GM12892 (cell line): Measurements from ENCODE around the gene TRIM22.
"Not testable (repeated sequence)": the region's sequence is repeated elsewhere in the genome, so short reads cannot be mapped to it uniquely, and the experiment has no call there.

Experiments used
- DNase-seq: peaks from one replicate; pipeline ENCODE4 v3.0.0; 2011; ENCODE audit not compliant: insufficient read length
- FAIRE-seq: peaks from 2 replicates; lab custom pipeline; 2011; peaks lifted over from hg19 to GRCh38; lab: Jason Lieb, UNC
- POLR2A ChIP-seq: IDR thresholded peaks from 2 replicates; pipeline ENCODE4 v1.6.1; 2011; ENCODE audit warnings: low read depth, low read length, control low read depth
- POLR2AphosphoS5 ChIP-seq: IDR thresholded peaks from 2 replicates; pipeline ENCODE4 v1.6.1; 2011; ENCODE audit warnings: low read depth, low read length, control low read depth
- TAF1 ChIP-seq: IDR thresholded peaks from 2 replicates; pipeline ENCODE4 v1.6.1; 2011; ENCODE audit warnings: low read depth, mild to moderate bottlenecking, control low read depth, low read length, borderline replicate concordance

TRIM22 gene

GRCh38 chr11:5695580-5695979 is 6.0 kb downstream of the TRIM22 start:
- DNase-seq (no peak), FAIRE-seq (no peak)
- no peak for TF ChIP-seq TAF1
- no peak for TF ChIP-seq POLR2AphosphoS5
- no peak for TF ChIP-seq POLR2A

- FAIRE-seq, result peak; percentile 63
- TF ChIP-seq POLR2A, result no peak
- DNase-seq, result no peak
Observed at GRCh38 chr11:5696210-5696609, 6.6 kb downstream of the TRIM22 start.

- no peak for TF ChIP-seq POLR2AphosphoS5
- no peak for TF ChIP-seq POLR2A
- TF ChIP-seq TAF1, result no peak
- FAIRE-seq (no peak), DNase-seq (no peak)
Observed at GRCh38 chr11:5698281-5698680, 8.7 kb downstream of the TRIM22 start.

GRCh38 chr11:5700421-5701054 is 10.9 kb downstream of the TRIM22 start:
- no peak for DNase-seq
- TF ChIP-seq POLR2AphosphoS5 (no peak), TAF1 (no peak), POLR2A (no peak)

GRCh38 chr11:5701055-5701577 is 11.5 kb downstream of the TRIM22 start:
- no peak for FAIRE-seq
- DNase-seq, result no peak
- TF ChIP-seq POLR2AphosphoS5, result no peak
- no peak for TF ChIP-seq POLR2A
- no peak for TF ChIP-seq TAF1

More at GRCh38 chr11:5700421-5701054, 10.9 kb downstream of the TRIM22 start:
- no peak for FAIRE-seq

- TF ChIP-seq POLR2AphosphoS5, result no peak
- no peak for TF ChIP-seq TAF1
- DNase-seq (no peak), FAIRE-seq (no peak)
Observed at GRCh38 chr11:5703741-5704536, 14.3 kb downstream of the TRIM22 start.

- TF ChIP-seq POLR2A (no peak), TAF1 (no peak), POLR2AphosphoS5 (no peak)
- no peak for FAIRE-seq
- no peak for DNase-seq
Observed at GRCh38 chr11:5705688-5706087, 16.1 kb downstream of the TRIM22 start.

- DNase-seq, result no peak
- FAIRE-seq, result peak; percentile 70
- no peak for TF ChIP-seq POLR2AphosphoS5
- no peak; the same call in 1 of the 2 replicates for TF ChIP-seq POLR2A
- no peak for TF ChIP-seq TAF1
Observed at GRCh38 chr11:5712507-5712906, 22.9 kb downstream of the TRIM22 start.

- DNase-seq, result no peak
- no peak for TF ChIP-seq POLR2AphosphoS5
- no peak for TF ChIP-seq POLR2A
- TF ChIP-seq TAF1, result no peak
- FAIRE-seq, result no peak
Observed at GRCh38 chr11:5713695-5714094, 24.1 kb downstream of the TRIM22 start.

- DNase-seq, FAIRE-seq: not testable (repeated sequence)
Observed at GRCh38 chr11:5716518-5716917, 26.9 kb downstream of the TRIM22 start.

GRCh38 chr11:5719703-5720495 is 30.3 kb downstream of the TRIM22 start:
- no peak for FAIRE-seq
- no peak for DNase-seq
- TF ChIP-seq POLR2AphosphoS5 (no peak), TAF1 (no peak), POLR2A (no peak)
